ENCODE measurements around the gene FCER2. TPM values are rescaled to one million over a fixed set of nuclear protein-coding genes. Genes with fewer than 3 reads are reported as not detected.
A peak's percentile ranks its signal among the peaks of the same experiment; 100 is the strongest.

The FCER2 gene
- total and polyA plus RNA-seq, 10 donors: 26.4 to 121 (median 47.9) TPM

DNA sequence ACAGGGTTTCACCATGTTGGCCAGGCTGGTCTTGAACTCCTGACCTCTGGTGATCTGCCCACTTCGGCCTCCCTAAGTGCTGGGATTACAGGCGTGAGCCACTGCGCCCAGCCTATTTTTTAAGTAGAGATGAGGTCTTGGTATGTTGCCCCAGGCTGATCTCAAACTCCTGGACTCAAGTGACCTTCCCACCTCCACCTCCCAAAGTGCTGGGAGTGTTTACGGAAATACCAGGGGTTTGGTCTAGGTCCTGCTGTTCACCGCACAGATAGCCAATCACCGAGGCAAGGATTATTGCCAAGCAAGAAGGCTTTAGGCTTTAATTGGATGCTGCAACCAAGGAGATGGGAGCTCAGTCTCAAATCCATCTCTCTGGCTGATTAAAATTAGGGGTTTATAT is 18.4 kb upstream of the FCER2 start:
- peaks cover 0 to 14% (median 8%) of the 10 kb centered on the region in 8 donors for H3K9me3 ChIP-seq
- 76 to 90% (median 88%) methylated on average over 6 of the region's 6 CpGs for WGBS, 5 donors
- intact Hi-C loops (cut with DNase I; ENCODE audit: low total_unique reads): no loop called here

DNA sequence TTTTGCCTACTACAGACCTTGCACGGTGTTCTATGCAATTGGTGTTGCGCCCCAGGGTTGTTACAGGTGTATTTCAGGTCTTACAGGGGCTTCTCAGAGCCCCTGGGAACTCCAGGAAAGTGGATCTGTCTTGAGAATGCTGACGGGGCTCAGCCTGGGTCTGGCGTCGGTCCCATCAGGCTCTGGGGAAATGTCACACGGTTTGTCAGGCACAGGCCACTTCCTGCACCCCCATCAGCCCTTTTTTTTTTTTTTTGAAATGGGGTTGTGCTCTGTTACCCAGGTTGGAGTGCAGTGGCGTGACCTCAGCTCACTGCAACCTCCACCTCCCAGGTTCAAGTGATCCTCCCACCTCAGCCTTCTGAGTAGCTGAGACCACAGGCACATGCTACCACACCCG is 16.7 kb upstream of the FCER2 start:
- intact Hi-C loops (cut with DNase I; ENCODE audit: low total_unique reads): no loop called here

More for the DNA sequence above, 18.4 kb upstream of the FCER2 start:
- Histone ChIP-seq H3K4me1 (peaks cover 0 to 41% (median 16%) of the 10 kb centered on the region in 6 donors), H3K4me3 (no peak overlapping the region), H3K27me3 (replicated peaks in 1 of 7) (no peaks in the 10 kb centered on the region), H3K36me3 (no peaks in the 10 kb centered on the region), H3K27ac (no peak overlapping the region)
- no peak for DNase-seq
- no peak for TF ChIP-seq POLR2AphosphoS5 (IDR thresholded peaks at IDR 0.05)
- TF ChIP-seq POLR2A (IDR thresholded peaks at IDR 0.05): no peak
- TF ChIP-seq, protein P1, sequence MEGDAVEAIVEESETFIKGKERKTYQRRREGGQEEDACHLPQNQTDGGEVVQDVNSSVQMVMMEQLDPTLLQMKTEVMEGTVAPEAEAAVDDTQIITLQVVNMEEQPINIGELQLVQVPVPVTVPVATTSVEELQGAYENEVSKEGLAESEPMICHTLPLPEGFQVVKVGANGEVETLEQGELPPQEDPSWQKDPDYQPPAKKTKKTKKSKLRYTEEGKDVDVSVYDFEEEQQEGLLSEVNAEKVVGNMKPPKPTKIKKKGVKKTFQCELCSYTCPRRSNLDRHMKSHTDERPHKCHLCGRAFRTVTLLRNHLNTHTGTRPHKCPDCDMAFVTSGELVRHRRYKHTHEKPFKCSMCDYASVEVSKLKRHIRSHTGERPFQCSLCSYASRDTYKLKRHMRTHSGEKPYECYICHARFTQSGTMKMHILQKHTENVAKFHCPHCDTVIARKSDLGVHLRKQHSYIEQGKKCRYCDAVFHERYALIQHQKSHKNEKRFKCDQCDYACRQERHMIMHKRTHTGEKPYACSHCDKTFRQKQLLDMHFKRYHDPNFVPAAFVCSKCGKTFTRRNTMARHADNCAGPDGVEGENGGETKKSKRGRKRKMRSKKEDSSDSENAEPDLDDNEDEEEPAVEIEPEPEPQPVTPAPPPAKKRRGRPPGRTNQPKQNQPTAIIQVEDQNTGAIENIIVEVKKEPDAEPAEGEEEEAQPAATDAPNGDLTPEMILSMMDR (IDR thresholded peaks at IDR 0.05 in 8 of 11, conservative IDR thresholded peaks at IDR 0.05 in 3 of 11): no peak

DNA sequence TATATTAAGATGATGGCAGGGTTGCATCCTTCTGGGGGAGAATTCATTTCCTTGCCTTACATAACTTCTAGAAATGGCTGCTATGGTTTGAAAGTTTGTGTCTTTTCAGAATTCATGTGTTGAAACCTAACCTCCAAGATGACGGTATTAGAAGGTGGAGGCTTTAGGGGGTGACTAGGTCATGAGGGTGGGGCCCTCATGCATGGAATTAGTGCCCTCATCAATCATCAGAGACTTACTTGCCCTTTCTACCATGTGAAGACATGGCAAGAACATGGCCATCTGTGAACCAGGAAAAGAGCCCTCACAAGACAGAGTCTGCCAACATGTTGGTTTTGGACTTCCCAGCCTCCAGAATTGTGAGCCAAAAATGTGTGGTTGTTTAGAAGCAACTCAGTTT is 14.8 kb upstream of the FCER2 start:
- H3K36me3 ChIP-seq: no peaks in the 10 kb centered on the region
- H3K27me3 ChIP-seq (replicated peaks in 1 of 7): no peaks in the 10 kb centered on the region
- intact Hi-C loops (cut with DNase I; ENCODE audit: low total_unique reads): no loop called here
- peaks cover 0 to 57% (median 27%) of the 10 kb centered on the region in 6 donors for H3K4me1 ChIP-seq
- no peak overlapping the region for H3K4me3 ChIP-seq
- DNase-seq: no peak
- peaks cover 0 to 14% (median 8%) of the 10 kb centered on the region in 8 donors for H3K9me3 ChIP-seq
- H3K27ac ChIP-seq: no peak overlapping the region
- TF ChIP-seq POLR2AphosphoS5 (IDR thresholded peaks at IDR 0.05) (no peak), POLR2A (IDR thresholded peaks at IDR 0.05) (no peak)
- TF ChIP-seq, protein P1 (IDR thresholded peaks at IDR 0.05 in 8 of 11, conservative IDR thresholded peaks at IDR 0.05 in 3 of 11): no peak
- WGBS, 5 donors: 56 to 82% (median 74%) methylated on average over 1 of the region's 1 CpG

More for the DNA sequence above, 16.7 kb upstream of the FCER2 start:
- peak; percentile 79 for DNase-seq
- 26 to 36% (median 28%) methylated on average over 6 to 8 of the region's 8 CpGs for WGBS, 5 donors
- no peaks in the 10 kb centered on the region for H3K27me3 ChIP-seq (replicated peaks in 1 of 7)
- TF ChIP-seq POLR2AphosphoS5 (IDR thresholded peaks at IDR 0.05): peak in 2 of 3 donors; percentile 25 to 48
- TF ChIP-seq, protein P1 (IDR thresholded peaks at IDR 0.05 in 8 of 11, conservative IDR thresholded peaks at IDR 0.05 in 3 of 11): no peak
- H3K4me3 ChIP-seq: no peak overlapping the region
- peaks cover 0 to 14% (median 8%) of the 10 kb centered on the region in 8 donors for H3K9me3 ChIP-seq
- peak overlapping the region in 4 of 8 donors; percentile 35 to 68 (median 56) for H3K27ac ChIP-seq
- peaks cover 0 to 57% (median 25%) of the 10 kb centered on the region in 6 donors for H3K4me1 ChIP-seq
- no peaks in the 10 kb centered on the region for H3K36me3 ChIP-seq

DNA sequence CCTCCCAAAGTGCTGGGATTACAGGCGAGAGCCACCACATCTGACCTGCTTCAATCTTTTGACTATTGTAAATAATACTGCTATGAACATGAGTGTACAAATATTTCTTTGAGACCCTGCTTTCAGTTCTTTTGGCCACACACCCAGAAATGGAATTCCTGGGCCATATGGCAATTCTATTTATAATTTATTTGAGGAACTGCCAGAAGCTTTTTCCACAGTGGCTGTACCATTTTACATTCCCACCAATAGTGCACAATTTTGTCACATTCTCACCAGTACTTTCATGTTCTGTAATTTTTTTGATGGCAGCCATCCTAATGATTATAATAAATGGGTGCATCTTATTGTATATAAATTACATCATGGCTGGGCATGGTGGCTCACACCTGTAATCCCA is 13.7 kb upstream of the FCER2 start:
- TF ChIP-seq POLR2AphosphoS5 (IDR thresholded peaks at IDR 0.05) (no peak), POLR2A (IDR thresholded peaks at IDR 0.05) (no peak)
- TF ChIP-seq, protein P1 (IDR thresholded peaks at IDR 0.05 in 8 of 11, conservative IDR thresholded peaks at IDR 0.05 in 3 of 11): no peak
- H3K4me1 ChIP-seq: peaks cover 2 to 65% (median 30%) of the 10 kb centered on the region in 6 donors
- intact Hi-C loops (cut with DNase I; ENCODE audit: low total_unique reads): no loop called here
- H3K4me3 ChIP-seq: no peak overlapping the region
- 88 to 96% (median 88%) methylated on average over 1 of the region's 1 CpG for WGBS, 5 donors
- H3K9me3 ChIP-seq: peaks cover 0 to 14% (median 8%) of the 10 kb centered on the region in 8 donors
- H3K36me3 ChIP-seq: no peaks in the 10 kb centered on the region
- H3K27ac ChIP-seq: peak overlapping the region in 1 of 8 donors; percentile 82
- no peaks in the 10 kb centered on the region for H3K27me3 ChIP-seq (replicated peaks in 1 of 7)
- DNase-seq: no peak
